ENCODE measurements around the gene LPAR1. TPM values are rescaled to one million over a fixed set of nuclear protein-coding genes. Genes with fewer than 3 reads are reported as not detected.

Gene LPAR1, protein sequence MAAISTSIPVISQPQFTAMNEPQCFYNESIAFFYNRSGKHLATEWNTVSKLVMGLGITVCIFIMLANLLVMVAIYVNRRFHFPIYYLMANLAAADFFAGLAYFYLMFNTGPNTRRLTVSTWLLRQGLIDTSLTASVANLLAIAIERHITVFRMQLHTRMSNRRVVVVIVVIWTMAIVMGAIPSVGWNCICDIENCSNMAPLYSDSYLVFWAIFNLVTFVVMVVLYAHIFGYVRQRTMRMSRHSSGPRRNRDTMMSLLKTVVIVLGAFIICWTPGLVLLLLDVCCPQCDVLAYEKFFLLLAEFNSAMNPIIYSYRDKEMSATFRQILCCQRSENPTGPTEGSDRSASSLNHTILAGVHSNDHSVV
- 20.3 to 23.3 TPM (median 23.0 TPM) in 5 replicates for total RNA-seq (2022; extraction: Qiagen RNA extraction)

DNA sequence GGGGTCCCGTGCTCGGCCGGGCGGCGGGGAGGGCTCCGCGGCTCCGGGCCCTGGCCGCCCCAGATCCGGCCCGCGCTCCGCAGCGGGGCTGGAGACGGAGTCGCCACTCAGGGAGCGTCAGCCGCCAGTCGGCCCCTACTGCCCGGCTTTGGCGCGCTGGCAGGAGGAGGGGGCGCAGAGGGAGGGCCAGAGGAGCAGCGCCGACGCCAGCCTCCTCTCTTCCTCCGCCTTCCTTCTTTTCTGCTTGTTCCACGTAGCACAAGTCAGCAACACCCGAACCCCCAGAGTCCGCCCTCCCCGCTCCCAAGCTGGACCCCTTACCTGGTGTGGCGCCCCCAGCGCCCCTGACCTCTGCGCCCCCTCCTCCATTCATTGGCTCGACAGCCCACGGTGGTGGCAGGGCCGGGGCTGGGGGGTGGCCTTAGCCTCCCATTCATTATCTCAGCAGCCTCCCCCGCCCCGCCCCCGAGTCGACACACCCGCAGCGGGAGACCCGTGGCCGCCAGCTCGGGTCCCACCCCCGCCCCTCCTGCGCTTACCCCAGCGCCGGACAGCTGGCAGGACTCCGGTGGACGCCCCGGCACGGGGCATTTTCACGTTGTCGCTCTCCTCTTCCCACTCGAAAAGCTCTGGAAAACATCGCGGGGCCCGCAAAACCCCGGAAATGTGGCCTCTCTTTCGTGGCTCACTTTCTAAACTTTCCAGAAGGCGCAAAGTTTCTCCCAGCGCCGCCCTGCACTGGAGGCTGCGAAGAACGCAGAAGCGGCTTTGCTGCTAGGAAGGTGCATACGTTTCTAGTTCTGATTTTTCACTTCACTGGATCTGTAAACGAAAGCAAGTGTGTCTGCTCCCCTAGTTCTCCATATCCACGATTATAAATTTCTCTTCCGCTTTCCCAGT lies at the start of gene LPAR1:
Gene LPAR1, minus strand, starts transcription at position 140 of the 900 bp plus-strand sequence. CDS start 66,353 bp downstream, outside the sequence.

All from A549 treated with Hydrocortisone at 1 μM for 4 hours (cell line).